Naive thymus-derived CD8-positive, alpha-beta T cell (primary cell): ENCODE measurements around the gene DCPS. TPM values are rescaled to one million over a fixed set of nuclear protein-coding genes. Genes with fewer than 3 reads are reported as not detected.
"Not testable (repeated sequence)": the region's sequence is repeated elsewhere in the genome, so short reads cannot be mapped to it uniquely, and the experiment has no call there.

Source experiments
- ATAC-seq, 2 donors: fragments of 150-1000 bp; cut with Tn5 transposase in 1 of 2; sonication (Bioruptor Pico), chemical (Tn5 transposase) in 1 of 2; 1 replicate in 1 of 2; 2 replicates in 1 of 2; pipeline ENCODE4 v1.10.0; 2021; ENCODE audit warnings: mild to moderate bottlenecking in 2 of 2, moderate library complexity in 2 of 2
- POLR2A ChIA-PET: fragments of 350-600 bp; sonication (Branson Sonifier 250); formaldehyde crosslinking; loops from one replicate; lab custom pipeline; 2021; ENCODE audit warnings: antibody characterized with exemption; lab: Charles Lee
- DNase-seq, 10 donors: peaks; one replicate each; pipeline versions ENCODE4 v3.0.0 to v3.0.0-alpha.2; 2020 to 2022
- H3K27ac Mint-ChIP-seq, 10 donors: one replicate each; pipeline ENCODE4 v1.8.0; 2020 to 2022; ENCODE audit warnings: mild to moderate bottlenecking in 10 of 10, mixed read lengths in 10 of 10, moderate library complexity in 4 of 10, inconsistent platforms in 1 of 10
- H3K27me3 Mint-ChIP-seq, 5 donors: one replicate each; pipeline ENCODE4 v1.8.0; 2021 to 2022; ENCODE audit warnings: mixed read lengths in 5 of 5
- H3K36me3 Mint-ChIP-seq, 3 donors: one replicate each; pipeline ENCODE4 v1.8.0; 2020 to 2022; ENCODE audit warnings: mixed read lengths in 3 of 3, mild to moderate bottlenecking in 2 of 3, inconsistent platforms in 1 of 3
- H3K4me1 Mint-ChIP-seq, 4 donors: one replicate each; pipeline ENCODE4 v1.8.0; 2021 to 2022; ENCODE audit warnings: mixed read lengths in 4 of 4
- H3K4me3 Mint-ChIP-seq, 10 donors: one replicate each; pipeline ENCODE4 v1.8.0; 2020 to 2022; ENCODE audit warnings: mild to moderate bottlenecking in 10 of 10, mixed read lengths in 10 of 10, moderate library complexity in 6 of 10, inconsistent platforms in 1 of 10
- H3K9me3 Mint-ChIP-seq, 9 donors: one replicate each; pipeline ENCODE4 v1.8.0; 2020 to 2022; ENCODE audit warnings: mixed read lengths in 9 of 9, mild to moderate bottlenecking in 3 of 9, inconsistent platforms in 1 of 9, moderate library complexity in 1 of 9
- polyA plus RNA-seq, 3 donors: library from polyadenylated mRNA; unstranded; fragments of 300-500 nt; fragmentation: Illumina TruSeq; gene quantifications; one replicate each; pipeline ENCODE4 v1.2.3, GENCODE V29; 2021
- total RNA-seq, 8 experiments: library from RNA in 2 of 8; stranded (reverse) in 2 of 8; gene quantifications; one replicate each; pipeline ENCODE4 v1.2.3 and lab custom pipeline; 2021 to 2026

DCPS gene
- total and polyA plus RNA-seq, 5 experiments from 2014 or later: 13.9 to 47.2 (median 36.7) TPM

- DNase-seq, H3K27me3 Mint-ChIP-seq, ATAC-seq, H3K4me3 Mint-ChIP-seq, POLR2A ChIA-PET, H3K36me3 Mint-ChIP-seq, H3K9me3 Mint-ChIP-seq: not testable (repeated sequence)
- Mint-ChIP-seq H3K27ac (peak overlapping the region in 1 of 10 donors; percentile 5), H3K4me1 (peaks cover 0 to 19% (median 8%) of the 10 kb centered on the region in 4 donors)
These were observed 63.9 kb downstream of the DCPS start for GRCh38 chr11:126367806-126368205.

- H3K27me3 Mint-ChIP-seq, H3K9me3 Mint-ChIP-seq, ATAC-seq, H3K4me3 Mint-ChIP-seq, H3K36me3 Mint-ChIP-seq, POLR2A ChIA-PET: not testable (repeated sequence)
- Mint-ChIP-seq H3K4me1 (peaks cover 0 to 21% (median 8%) of the 10 kb centered on the region in 4 donors), H3K27ac (peak overlapping the region in 2 of 10 donors; percentile 35 to 60)
- peak in 1 of 10 donors; percentile 5 for DNase-seq
These were observed 64.7 kb downstream of the DCPS start for GRCh38 chr11:126368336-126369119.

- Mint-ChIP-seq H3K27me3 (no peaks in the 10 kb centered on the region), H3K9me3 (no peaks in the 10 kb centered on the region), H3K4me1 (peaks cover 0 to 21% (median 8%) of the 10 kb centered on the region in 4 donors), H3K4me3 (no peak overlapping the region), H3K36me3 (no peaks in the 10 kb centered on the region), H3K27ac (no peak overlapping the region)
- POLR2A ChIA-PET: no interaction called here
- DNase-seq: no peak
- ATAC-seq: no peak
These were observed 66.2 kb downstream of the DCPS start for GRCh38 chr11:126370016-126370415.

GRCh38 chr11:126371595-126371994 is 67.7 kb downstream of the DCPS start:
- no peaks in the 10 kb centered on the region for H3K9me3 Mint-ChIP-seq
- ATAC-seq (no peak), DNase-seq (no peak)
- POLR2A ChIA-PET: no interaction called here
- H3K4me3 Mint-ChIP-seq: no peak overlapping the region
- H3K4me1 Mint-ChIP-seq: peaks cover 0 to 19% (median 4%) of the 10 kb centered on the region in 4 donors
- H3K36me3 Mint-ChIP-seq: no peaks in the 10 kb centered on the region
- no peaks in the 10 kb centered on the region for H3K27me3 Mint-ChIP-seq
- no peak overlapping the region for H3K27ac Mint-ChIP-seq

GRCh38 chr11:126373389-126374066 is 69.7 kb downstream of the DCPS start:
- H3K36me3 Mint-ChIP-seq, DNase-seq, H3K27ac Mint-ChIP-seq, POLR2A ChIA-PET, H3K27me3 Mint-ChIP-seq, H3K9me3 Mint-ChIP-seq, ATAC-seq, H3K4me3 Mint-ChIP-seq: not testable (repeated sequence)
- peaks cover 0 to 12% (median 1%) of the 10 kb centered on the region in 4 donors for H3K4me1 Mint-ChIP-seq

- H3K4me3 Mint-ChIP-seq, DNase-seq, ATAC-seq, H3K4me1 Mint-ChIP-seq, H3K36me3 Mint-ChIP-seq, H3K27me3 Mint-ChIP-seq, H3K9me3 Mint-ChIP-seq, POLR2A ChIA-PET: not testable (repeated sequence)
- H3K27ac Mint-ChIP-seq: peak overlapping the region in 1 of 10 donors; percentile 90
These were observed 70.9 kb downstream of the DCPS start for GRCh38 chr11:126374562-126375300.

GRCh38 chr11:126375726-126376125 is 71.9 kb downstream of the DCPS start:
- ATAC-seq (no peak), DNase-seq (no peak)
- no peak overlapping the region for H3K4me3 Mint-ChIP-seq
- H3K27ac Mint-ChIP-seq: no peak overlapping the region
- POLR2A ChIA-PET: no interaction called here
- H3K27me3 Mint-ChIP-seq: no peaks in the 10 kb centered on the region
- peaks cover 0 to 3% (median 0%) of the 10 kb centered on the region in 4 donors for H3K4me1 Mint-ChIP-seq
- H3K9me3 Mint-ChIP-seq: no peaks in the 10 kb centered on the region
- H3K36me3 Mint-ChIP-seq: no peaks in the 10 kb centered on the region

- H3K27ac Mint-ChIP-seq: no peak overlapping the region
- no peaks in the 10 kb centered on the region for H3K4me1 Mint-ChIP-seq
- DNase-seq: no peak
- H3K36me3 Mint-ChIP-seq: no peaks in the 10 kb centered on the region
- H3K4me3 Mint-ChIP-seq: no peak overlapping the region
- no peaks in the 10 kb centered on the region for H3K9me3 Mint-ChIP-seq
- no peaks in the 10 kb centered on the region for H3K27me3 Mint-ChIP-seq
- POLR2A ChIA-PET: no interaction called here
- no peak for ATAC-seq
These were observed 74.9 kb downstream of the DCPS start for GRCh38 chr11:126378763-126379162.

- DNase-seq: no peak
- no peaks in the 10 kb centered on the region for H3K27me3 Mint-ChIP-seq
- H3K27ac Mint-ChIP-seq: no peak overlapping the region
- POLR2A ChIA-PET: no interaction called here
- ATAC-seq: no peak
- no peaks in the 10 kb centered on the region for H3K9me3 Mint-ChIP-seq
- H3K4me1 Mint-ChIP-seq: peaks cover 0 to 3% (median 0%) of the 10 kb centered on the region in 4 donors
- no peaks in the 10 kb centered on the region for H3K36me3 Mint-ChIP-seq
- no peak overlapping the region for H3K4me3 Mint-ChIP-seq
These were observed 77.0 kb downstream of the DCPS start for GRCh38 chr11:126380909-126381308.

GRCh38 chr11:126381960-126382359 is 78.1 kb downstream of the DCPS start:
- H3K27ac Mint-ChIP-seq, H3K27me3 Mint-ChIP-seq, H3K36me3 Mint-ChIP-seq, POLR2A ChIA-PET, H3K4me3 Mint-ChIP-seq, DNase-seq, H3K9me3 Mint-ChIP-seq, ATAC-seq: not testable (repeated sequence)
- H3K4me1 Mint-ChIP-seq: peaks cover 0 to 11% (median 0%) of the 10 kb centered on the region in 4 donors

GRCh38 chr11:126382641-126383040 is 78.8 kb downstream of the DCPS start:
- DNase-seq, H3K27ac Mint-ChIP-seq, POLR2A ChIA-PET, ATAC-seq, H3K9me3 Mint-ChIP-seq, H3K4me3 Mint-ChIP-seq, H3K27me3 Mint-ChIP-seq, H3K36me3 Mint-ChIP-seq: not testable (repeated sequence)
- H3K4me1 Mint-ChIP-seq: peaks cover 0 to 14% (median 0%) of the 10 kb centered on the region in 4 donors

- Mint-ChIP-seq H3K4me1 (peaks cover 0 to 14% (median 0%) of the 10 kb centered on the region in 4 donors), H3K27me3 (no peaks in the 10 kb centered on the region), H3K27ac (no peak overlapping the region), H3K36me3 (no peaks in the 10 kb centered on the region), H3K4me3 (no peak overlapping the region), H3K9me3 (no peaks in the 10 kb centered on the region)
- ATAC-seq (no peak), DNase-seq (no peak)
- POLR2A ChIA-PET: no interaction called here
These were observed 79.8 kb downstream of the DCPS start for GRCh38 chr11:126383339-126384335.
